ENCODE measurements around the gene RHOG.

RHOG gene

DNA sequence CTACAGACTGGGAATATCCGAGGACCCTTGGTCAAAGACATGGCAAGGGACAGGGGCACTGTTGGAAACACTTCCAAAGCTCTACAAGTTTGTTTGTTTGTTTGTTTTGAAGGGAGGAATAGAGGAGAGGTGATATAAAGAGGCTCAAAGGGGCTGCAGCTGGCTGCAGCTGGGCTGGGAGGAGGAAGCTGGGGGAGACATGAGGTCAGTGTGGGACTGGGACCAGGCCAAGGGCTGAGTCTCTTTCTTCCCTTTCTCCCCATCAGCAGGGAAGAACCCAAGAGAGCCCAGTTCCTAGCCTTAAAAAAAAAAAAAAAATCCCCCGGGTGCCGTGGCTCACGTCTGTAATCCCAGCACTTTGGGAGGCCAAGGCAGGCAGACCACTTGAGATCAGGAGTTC is 5.0 kb downstream of the RHOG start:
- no peak for TF ChIP-seq CTCF (IDR thresholded peaks at IDR 0.05)

DNA sequence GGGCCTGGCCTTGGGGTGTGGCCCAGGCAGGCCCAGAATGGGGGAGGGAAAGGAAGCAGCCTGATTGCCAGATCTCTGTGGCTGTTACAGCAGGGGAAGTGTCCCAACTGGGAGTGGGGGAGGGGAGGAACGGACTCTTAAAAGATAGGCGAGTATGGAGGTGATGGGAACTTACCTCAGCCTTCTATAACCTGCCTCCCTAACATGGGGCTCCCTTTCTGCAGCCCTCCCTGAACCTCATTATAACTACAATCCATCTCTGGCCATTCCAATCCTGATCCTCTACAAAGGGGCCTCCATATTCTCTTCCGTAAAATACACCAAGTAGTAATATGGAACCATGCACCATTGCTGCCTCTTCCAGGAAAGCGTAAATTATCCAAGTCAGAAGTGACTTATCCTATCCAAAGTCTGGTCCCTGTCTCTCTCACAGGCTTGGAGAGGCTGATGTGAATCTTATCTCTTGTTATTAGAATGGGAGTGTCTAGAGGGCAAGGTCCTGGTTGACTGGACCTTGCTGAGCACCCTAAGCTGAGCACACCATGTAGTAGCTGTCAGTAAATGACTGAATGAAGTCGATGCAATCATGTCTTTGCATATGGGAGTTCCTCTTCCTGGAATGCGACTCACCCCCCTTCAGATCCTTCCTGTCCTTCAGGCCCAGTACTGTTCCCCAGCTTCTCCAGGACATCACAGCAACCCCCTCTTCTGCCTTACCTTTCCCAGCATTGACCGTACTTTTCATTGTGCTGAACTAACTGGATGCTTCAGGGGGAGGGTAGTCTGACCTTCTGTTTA is 5.9 kb downstream of the RHOG start:
- no peak for TF ChIP-seq CTCF (IDR thresholded peaks at IDR 0.05)

DNA sequence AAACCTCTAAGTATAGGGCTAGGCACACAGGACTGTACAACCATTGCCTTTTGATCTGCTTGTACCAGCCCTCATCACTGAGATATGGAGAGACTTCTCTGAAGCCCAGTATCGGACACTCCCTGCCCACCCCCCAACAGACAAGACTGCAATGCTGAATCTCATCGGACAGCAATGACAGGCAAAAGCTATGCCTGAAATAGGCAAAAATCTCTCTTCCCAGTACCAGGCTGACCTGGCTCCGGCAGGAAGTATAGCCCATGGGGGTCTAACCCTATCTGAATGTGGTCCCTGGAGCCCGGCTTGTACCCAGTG is 6.5 kb downstream of the RHOG start:
- TF ChIP-seq CTCF (IDR thresholded peaks at IDR 0.05), result no peak

- TF ChIP-seq CTCF (IDR thresholded peaks at IDR 0.05), result no peak
Measured at GRCh38 chr11:3833449-3833848, 7.3 kb downstream of the RHOG start.

DNA sequence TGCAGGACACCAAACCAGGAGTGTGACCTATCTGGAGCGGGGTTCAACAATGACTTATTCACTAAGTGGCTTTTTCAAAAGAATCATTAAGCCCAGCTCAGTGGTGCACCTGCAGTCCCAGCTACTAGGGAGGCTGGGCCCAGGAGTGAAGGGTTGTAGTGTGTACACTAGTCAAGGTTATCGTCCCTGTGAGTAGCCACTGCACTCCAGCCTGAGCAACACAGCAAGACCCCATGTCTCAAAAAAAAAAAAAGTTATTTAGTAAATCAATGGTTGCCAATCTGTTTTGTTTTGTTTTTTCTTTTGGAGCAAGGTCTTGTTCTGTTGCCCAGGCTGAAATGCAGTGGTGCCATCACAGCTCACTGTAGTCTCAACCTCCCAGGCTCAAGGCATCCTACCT is 7.9 kb downstream of the RHOG start:
- no peak for TF ChIP-seq CTCF (IDR thresholded peaks at IDR 0.05)

DNA sequence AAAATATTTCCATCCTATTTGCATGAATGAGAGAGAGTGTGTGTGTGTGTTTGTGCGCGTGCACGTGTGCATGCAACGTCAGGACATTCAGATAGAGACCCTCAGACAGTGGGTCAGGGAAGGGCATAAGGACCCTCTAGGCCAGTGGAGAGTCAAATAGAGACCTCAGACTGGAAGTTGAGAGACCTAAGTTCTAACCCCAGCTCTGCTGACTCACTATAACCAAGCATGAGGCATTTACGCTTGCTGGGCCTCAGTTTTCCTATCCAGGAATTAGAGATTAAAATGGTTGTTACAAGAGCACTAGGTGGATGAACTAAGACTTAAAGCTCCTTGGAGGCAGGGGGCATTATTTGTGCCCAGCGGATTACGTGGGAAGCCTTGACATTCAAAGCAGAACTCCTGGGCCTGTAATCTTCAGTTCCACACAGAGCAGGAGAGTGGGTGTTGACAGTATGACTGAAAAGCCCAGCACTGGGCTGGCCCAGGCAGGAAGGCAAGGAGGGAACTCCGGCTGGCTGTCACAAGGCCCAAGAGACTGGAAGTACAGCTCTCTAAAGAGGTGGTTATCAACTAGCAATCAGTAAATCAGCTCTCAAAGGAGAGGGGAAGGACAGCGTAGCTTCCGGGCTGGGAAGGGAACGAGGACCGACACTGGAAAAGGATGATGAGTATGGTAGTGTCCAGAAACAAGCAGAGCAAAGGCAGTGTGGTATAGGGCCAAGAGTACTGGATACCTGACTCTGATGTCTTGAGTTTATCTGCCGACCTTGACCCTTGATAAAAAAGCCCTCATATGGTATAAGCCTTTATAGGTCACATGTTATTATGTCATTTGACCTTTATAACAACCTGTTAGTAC is 9.2 kb downstream of the RHOG start:
- TF ChIP-seq CTCF (IDR thresholded peaks at IDR 0.05), result no peak

GRCh38 chr11:3830730-3831129 is 10.0 kb downstream of the RHOG start:
- no peak for TF ChIP-seq CTCF (IDR thresholded peaks at IDR 0.05)

All from LNCAP (cell line).